Neural cell (in vitro differentiated cells): ENCODE data around the gene SPON2. TPM values are rescaled to one million over a fixed set of nuclear protein-coding genes. Genes with fewer than 3 reads are reported as not detected.

Experiments
- H2AFZ ChIP-seq: fragments of 200-600, 300-800 bp; sonication (generic), shearing (Covaris generic); 2 replicates; pipeline ENCODE4 v1.6.0; 2014; ENCODE audit warnings: low read depth, mild to moderate bottlenecking, antibody characterized with exemption, low read length, moderate library complexity
- H3F3A ChIP-seq: fragments of 200-600 bp; shearing (Covaris generic); 2 replicates; pipeline ENCODE4 v1.6.1; 2016; ENCODE audit warnings: mild to moderate bottlenecking, moderate library complexity, mixed read lengths, antibody characterized with exemption, low read length; ENCODE audit not compliant: insufficient read depth, poor library complexity, severe bottlenecking
- H3K27ac ChIP-seq: fragments of 200-600, 300-800 bp; sonication (generic), shearing (Covaris generic); 2 replicates; pipeline ENCODE4 v1.5.1; 2014; ENCODE audit warnings: mild to moderate bottlenecking, low read length, moderate library complexity
- H3K27me3 ChIP-seq: fragments of 300-800, 200-600 bp; sonication (generic), shearing (Covaris generic); 2 replicates; pipeline ENCODE4 v1.6.0; 2014; ENCODE audit warnings: mild to moderate bottlenecking, low read depth, low read length, moderate library complexity; ENCODE audit not compliant: insufficient read depth
- H3K36me3 ChIP-seq: fragments of 300-800, 200-600 bp; sonication (generic), shearing (Covaris generic); 2 replicates; pipeline ENCODE4 v1.5.1; 2014; ENCODE audit warnings: mild to moderate bottlenecking, antibody characterized with exemption, low read length, moderate library complexity; ENCODE audit not compliant: insufficient read depth
- H3K4me2 ChIP-seq: fragments of 300-800, 200-600 bp; sonication (generic), shearing (Covaris generic); 2 replicates; pipeline ENCODE4 v1.6.0; 2014; ENCODE audit warnings: mild to moderate bottlenecking, low read length
- H3K4me3 ChIP-seq: fragments of 300-800, 200-600 bp; sonication (generic), shearing (Covaris generic); 2 replicates; pipeline ENCODE4 v1.5.1; 2014; ENCODE audit warnings: mild to moderate bottlenecking, low read length, moderate library complexity
- H3K79me2 ChIP-seq: fragments of 200-600 bp; shearing (Covaris generic); replicated peaks from 2 replicates; pipeline ENCODE4 v1.6.0; 2014; ENCODE audit warnings: mild to moderate bottlenecking, low read length, moderate library complexity; ENCODE audit not compliant: insufficient read depth
- H3K9ac ChIP-seq: fragments of 300-800, 200-600 bp; sonication (generic), shearing (Covaris generic); 2 replicates; pipeline ENCODE4 v1.6.1; 2016; ENCODE audit warnings: mild to moderate bottlenecking, low read length, mixed read lengths
- H3K9me2 ChIP-seq: fragments of 200-600 bp; shearing (Covaris generic); 2 replicates; pipeline ENCODE4 v1.6.1; 2016; ENCODE audit warnings: mild to moderate bottlenecking, low read length, mixed read lengths; ENCODE audit not compliant: insufficient read depth
- H3K9me3 ChIP-seq: fragments of 200-600, 300-800 bp; sonication (generic), shearing (Covaris generic); 2 replicates; pipeline ENCODE4 v1.6.1; 2016; ENCODE audit warnings: mild to moderate bottlenecking, mixed run types, low read length, moderate library complexity, mixed read lengths
- H4K20me1 ChIP-seq: fragments of 200-600 bp; shearing (Covaris generic); 2 replicates; pipeline ENCODE4 v1.6.1; 2016; ENCODE audit warnings: mild to moderate bottlenecking, mixed run types; ENCODE audit not compliant: insufficient read depth
- CTCF ChIP-seq: fragments of 450-650 bp; IDR thresholded peaks from 2 replicates; pipeline ENCODE4 v1.5.1; 2014; ENCODE audit warnings: antibody characterized with exemption, mild to moderate bottlenecking, moderate library complexity; ENCODE audit not compliant: poor library complexity, severe bottlenecking
- EP300 ChIP-seq: fragments of 450-650 bp; conservative IDR thresholded peaks from 2 replicates; pipeline ENCODE4 v1.6.1; 2014; ENCODE audit warnings: antibody characterized with exemption, mild to moderate bottlenecking, moderate library complexity; ENCODE audit not compliant: poor library complexity, severe bottlenecking
- EZH2 ChIP-seq: fragments of 200-600, 300-800 bp; shearing (Covaris generic), sonication (generic); IDR thresholded peaks from 2 replicates; pipeline ENCODE4 v1.6.1; 2014; ENCODE audit warnings: antibody characterized with exemption, low read length, borderline replicate concordance, mild to moderate bottlenecking; ENCODE audit not compliant: insufficient read depth, poor library complexity, severe bottlenecking
- MXI1 ChIP-seq: fragments of 450-650 bp; conservative IDR thresholded peaks from 2 replicates; pipeline ENCODE4 v1.6.1; 2014; ENCODE audit warnings: antibody characterized with exemption, mild to moderate bottlenecking; ENCODE audit not compliant: poor library complexity, severe bottlenecking
- POLR2AphosphoS5 ChIP-seq: IDR thresholded peaks from 2 replicates; pipeline ENCODE4 v1.6.1; 2012
- RAD21 ChIP-seq: fragments of 450-650 bp; conservative IDR thresholded peaks from 2 replicates; pipeline ENCODE4 v1.6.1; 2014; ENCODE audit warnings: antibody characterized with exemption, mild to moderate bottlenecking, moderate library complexity
- REST ChIP-seq: IDR thresholded peaks from 2 replicates; pipeline ENCODE4 v1.6.1; 2012; ENCODE audit warnings: borderline replicate concordance
- SMC3 ChIP-seq: fragments of 450-650 bp; conservative IDR thresholded peaks from 2 replicates; pipeline ENCODE4 v1.6.1; 2014; ENCODE audit warnings: antibody characterized with exemption, mild to moderate bottlenecking, moderate library complexity; ENCODE audit not compliant: poor library complexity
- TAF1 ChIP-seq: IDR thresholded peaks from 2 replicates; pipeline ENCODE4 v1.6.1; 2012; ENCODE audit warnings: low read depth
- polyA plus RNA-seq: library from polyadenylated mRNA; depleted of rRNA; stranded (reverse); fragments of >200 nt; gene quantifications from 2 replicates; pipeline ENCODE4 v1.2.3, GENCODE V29; 2014

The SPON2 gene
- polyA plus RNA-seq, 1 donor from 2014 or later, result 0.57 TPM

- H3K36me3 ChIP-seq, result no peaks in the 10 kb centered on the region
- no peak overlapping the region for H3K4me2 ChIP-seq
- no peak for TF ChIP-seq TAF1
- TF ChIP-seq EP300, result no peak
- no peak for TF ChIP-seq MXI1
- TF ChIP-seq CTCF, result no peak
- no peak for TF ChIP-seq SMC3
- TF ChIP-seq EZH2, result no peak
- no peak for TF ChIP-seq REST
- no peak for TF ChIP-seq POLR2AphosphoS5
- TF ChIP-seq RAD21, result no peak
- no peaks in the 10 kb centered on the region for H3K9me2 ChIP-seq
- no peaks in the 10 kb centered on the region for H3K9me3 ChIP-seq
- no peak overlapping the region for H3K27ac ChIP-seq
- H3K4me3 ChIP-seq, result no peak overlapping the region
- no peaks in the 10 kb centered on the region for H3K27me3 ChIP-seq
- H2AFZ ChIP-seq, result no peak overlapping the region
- H3K79me2 ChIP-seq, result no peaks in the 10 kb centered on the region
- no peaks in the 10 kb centered on the region for H4K20me1 ChIP-seq
- H3K9ac ChIP-seq, result no peak overlapping the region
- H3F3A ChIP-seq, result no peaks in the 10 kb centered on the region
These were observed 32.6 kb upstream of the SPON2 start for GRCh38 chr4:1204828-1205585.

- TF ChIP-seq EP300 (no peak), MXI1 (no peak), RAD21 (no peak), SMC3 (no peak), TAF1 (no peak), EZH2 (no peak), REST (no peak), CTCF (no peak), POLR2AphosphoS5 (no peak)
- no peaks in the 10 kb centered on the region for H3F3A ChIP-seq
- H3K4me3 ChIP-seq, result no peak overlapping the region
- H3K4me2 ChIP-seq, result no peak overlapping the region
- H3K9me2 ChIP-seq, result no peaks in the 10 kb centered on the region
- H3K9ac ChIP-seq, result no peak overlapping the region
- H3K27me3 ChIP-seq, result no peaks in the 10 kb centered on the region
- no peaks in the 10 kb centered on the region for H3K36me3 ChIP-seq
- H4K20me1 ChIP-seq, result no peaks in the 10 kb centered on the region
- no peak overlapping the region for H2AFZ ChIP-seq
- no peaks in the 10 kb centered on the region for H3K9me3 ChIP-seq
- no peak overlapping the region for H3K27ac ChIP-seq
- H3K79me2 ChIP-seq, result no peaks in the 10 kb centered on the region
These were observed 32.0 kb upstream of the SPON2 start for GRCh38 chr4:1204286-1204827.
